SHP77 treated with DMSO at 0.1 percent for 48 hours (cell line): Measurements from ENCODE around the gene SORBS1.

ENCODE experiments used
- DNase-seq: peaks from one replicate; lab custom pipeline; 2025; lab: John Stamatoyannopoulos, UW

The SORBS1 gene

GRCh38 chr10:95565336-95565735, 4.2 kb upstream of the SORBS1 start:
- DNase-seq = no peak

- no peak for DNase-seq
Observed at GRCh38 chr10:95564291-95564690, 3.1 kb upstream of the SORBS1 start.

- DNase-seq = no peak
Observed at GRCh38 chr10:95562341-95562965, 1.3 kb upstream of the SORBS1 start.

GRCh38 chr10:95561864-95562177, 650 bp upstream of the SORBS1 start:
- DNase-seq = no peak

- no peak for DNase-seq
Observed at GRCh38 chr10:95560278-95561176, 644 bp downstream of the SORBS1 start.

- no peak for DNase-seq
Observed at GRCh38 chr10:95559896-95560277, 1.3 kb downstream of the SORBS1 start.

- no peak for DNase-seq
Observed at GRCh38 chr10:95559471-95559870, 1.7 kb downstream of the SORBS1 start.

GRCh38 chr10:95558593-95559320, 2.4 kb downstream of the SORBS1 start:
- DNase-seq = no peak

- no peak for DNase-seq
Observed at GRCh38 chr10:95556994-95557767, 4.0 kb downstream of the SORBS1 start.

- DNase-seq = no peak
Observed at GRCh38 chr10:95553674-95554073, 7.5 kb downstream of the SORBS1 start.

- DNase-seq = no peak
Observed at GRCh38 chr10:95552679-95553342, 8.4 kb downstream of the SORBS1 start.

- no peak for DNase-seq
Observed at GRCh38 chr10:95550073-95550672, 11.0 kb downstream of the SORBS1 start.

GRCh38 chr10:95547791-95548435, 13.3 kb downstream of the SORBS1 start:
- no peak for DNase-seq

GRCh38 chr10:95547197-95547596, 14.0 kb downstream of the SORBS1 start:
- DNase-seq = no peak

GRCh38 chr10:95545981-95546380, 15.2 kb downstream of the SORBS1 start:
- no peak for DNase-seq

- no peak for DNase-seq
Observed at GRCh38 chr10:95544783-95545500, 16.2 kb downstream of the SORBS1 start.

- no peak for DNase-seq
Observed at GRCh38 chr10:95543459-95543858, 17.7 kb downstream of the SORBS1 start.

GRCh38 chr10:95542761-95543160, 18.4 kb downstream of the SORBS1 start:
- no peak for DNase-seq

- no peak for DNase-seq
Observed at GRCh38 chr10:95542330-95542729, 18.8 kb downstream of the SORBS1 start.

- no peak for DNase-seq
Observed at GRCh38 chr10:95540514-95541052, 20.6 kb downstream of the SORBS1 start.
